K562 (cell line): ENCODE results near the gene VRK2. TPM values are rescaled to one million over a fixed set of nuclear protein-coding genes. Genes with fewer than 3 reads are reported as not detected.
"Not testable (repeated sequence)": the region's sequence is repeated elsewhere in the genome, so short reads cannot be mapped to it uniquely, and the experiment has no call there.

Experiments used
- ATAC-seq: fragments of 200-7000 bp; cut with Tn5 transposase; 3 replicates; pipeline ENCODE4 v1.9.1; 2020; ENCODE audit warnings: moderate library complexity
- BruUV-seq: library from RNA; stranded (reverse); fragments of 400-500 nt; replicated peaks from 2 replicates; lab custom pipeline; 2021; lab: Mats Ljungman, UMichigan
- CTCF ChIA-PET: fragments of 300-600 bp; formaldehyde crosslinking; extraction: SDS; loops from one replicate; lab custom pipeline; 2021; ENCODE audit warnings: low intra/inter-chr PET ratio; lab: Yijun Ruan, JAX
- POLR2A ChIA-PET: fragments of 300-600, 350-650 bp; sonication (Branson Sonifier 250); formaldehyde crosslinking; extraction: SDS; loops from one replicate; lab custom pipeline; 2021; ENCODE audit warnings: antibody characterized with exemption, inconsistent platforms; lab: Yijun Ruan, JAX
- DNase-seq, 4 experiments: peaks; one replicate each; pipeline versions ENCODE4 v3.0.0 to v3.0.0-alpha.2; 2011 to 2018; ENCODE audit warnings: low spot score in 3 of 4, mixed read lengths in 3 of 4; ENCODE audit errors: extremely low read depth in 1 of 4
- FAIRE-seq: peaks from 2 replicates; lab custom pipeline; 2011; peaks lifted over from hg19 to GRCh38; lab: Jason Lieb, UNC
- H2AFZ ChIP-seq: 2 replicates; pipeline ENCODE4 v1.6.0; 2011; ENCODE audit warnings: low read depth, low read length, control low read depth, inconsistent platforms
- H3K27ac ChIP-seq: fragments of 200-600 bp; 3 replicates; pipeline ENCODE4 v1.8.0; 2011; ENCODE audit warnings: low read depth, mild to moderate bottlenecking, control low read depth, inconsistent platforms, low read length, moderate library complexity, mixed read lengths; ENCODE audit errors: extremely low read depth
- H3K27me3 ChIP-seq, 2 experiments: fragments of 300-600 bp in 1 of 2; 2 replicates in 1 of 2; 3 replicates in 1 of 2; pipeline versions ENCODE4 v1.6.0 to v1.8.0; 2011; ENCODE audit warnings: inconsistent platforms in 2 of 2, low read length in 2 of 2, mild to moderate bottlenecking in 1 of 2, mixed read lengths in 1 of 2, moderate library complexity in 1 of 2; ENCODE audit not compliant: control insufficient read depth in 2 of 2, insufficient read depth in 2 of 2
- H3K36me3 ChIP-seq: fragments of 300-600 bp; 3 replicates; pipeline ENCODE4 v1.8.0; 2011; ENCODE audit warnings: mild to moderate bottlenecking, low read length, inconsistent platforms; ENCODE audit not compliant: control insufficient read depth, insufficient read depth
- H3K4me1 ChIP-seq, 2 experiments: fragments of 200-600 bp in 1 of 2; replicated peaks in 1 of 2; 2 replicates in 1 of 2; 3 replicates in 1 of 2; pipeline versions ENCODE4 v1.5.1 to v1.8.0; 2011; ENCODE audit warnings: inconsistent platforms in 2 of 2, low read length in 2 of 2, mild to moderate bottlenecking in 1 of 2, mixed read lengths in 1 of 2, moderate library complexity in 1 of 2; ENCODE audit not compliant: control insufficient read depth in 2 of 2, insufficient read depth in 2 of 2
- H3K4me2 ChIP-seq: 2 replicates; pipeline ENCODE4 v1.6.1; 2011; ENCODE audit warnings: low read length, control low read depth, inconsistent platforms, mixed read lengths; ENCODE audit not compliant: insufficient read depth
- H3K4me3 ChIP-seq: fragments of 200-600 bp; sonication (generic), shearing (Covaris generic); 2 replicates; pipeline ENCODE4 v1.5.1; 2016; ENCODE audit warnings: control low read depth, inconsistent platforms
- H3K79me2 ChIP-seq: fragments of 200-600 bp; 3 replicates; pipeline ENCODE4 v1.8.0; 2011; ENCODE audit warnings: low read length, inconsistent platforms; ENCODE audit not compliant: control insufficient read depth, insufficient read depth
- H3K9ac ChIP-seq, 2 experiments: 2 replicates each; pipeline versions ENCODE4 v1.6.0 to v1.6.1; 2011; ENCODE audit warnings: low read depth in 2 of 2, low read length in 2 of 2, control low read depth in 1 of 2, inconsistent platforms in 1 of 2, mild to moderate bottlenecking in 1 of 2, mixed read lengths in 1 of 2; ENCODE audit not compliant: insufficient read depth in 1 of 2
- H3K9me1 ChIP-seq: one replicate; pipeline ENCODE4 v1.6.0; 2011; ENCODE audit warnings: inconsistent platforms, mild to moderate bottlenecking, low read length, moderate library complexity; ENCODE audit not compliant: control insufficient read depth, insufficient read depth
- H3K9me3 ChIP-seq: replicated peaks from 2 replicates; pipeline ENCODE4 v1.5.1; 2011; ENCODE audit warnings: low read depth, low read length, inconsistent platforms; ENCODE audit not compliant: control insufficient read depth, insufficient read depth
- H4K20me1 ChIP-seq: replicated peaks from 2 replicates; pipeline ENCODE4 v1.6.1; 2011; ENCODE audit warnings: low read length, inconsistent platforms, mixed read lengths; ENCODE audit not compliant: control insufficient read depth, insufficient read depth
- BCOR ChIP-seq: fragments of 450-650 bp; IDR thresholded peaks from 2 replicates; pipeline ENCODE4 v1.6.1; 2016
- KDM1A ChIP-seq, 2 experiments: fragments of 450-650 bp; IDR thresholded peaks; 2 replicates each; pipeline ENCODE4 v1.6.1; 2016; ENCODE audit warnings: mild to moderate bottlenecking in 2 of 2
- RBM25 ChIP-seq: fragments of 200-400 bp; formaldehyde crosslinking; IDR thresholded peaks from 2 replicates; pipeline ENCODE4 v1.6.1; 2018; ENCODE audit warnings: low read length, low read depth, moderate library complexity; ENCODE audit not compliant: severe bottlenecking
- ZNF146 ChIP-seq: IDR thresholded peaks from one replicate; pipeline ENCODE4 v1.6.1; 2018; ENCODE audit warnings: missing compliant biosample characterization; ENCODE audit not compliant: unreplicated experiment
- WGBS: fragments of 100-300 bp; shearing (Covaris generic); methylation state at CpG from one replicate; pipeline ENCODE4 v1.1.6; 2016; ENCODE audit warnings: low coverage, mixed read lengths; ENCODE audit not compliant: insufficient coverage; ENCODE audit errors: missing lambda C conversion rate; 5-methylcytosine and 5-hydroxymethylcytosine counted together
- in situ Hi-C: fragments of 300-500 bp; cut with MboI; formaldehyde crosslinking; loops from 4 replicates; pipeline ENCODE4 v1.15.0; 2018; ENCODE audit warnings: inconsistent platforms, mixed read lengths
- intact Hi-C: fragments of 100-400 bp; cut with micrococcal nuclease; formaldehyde crosslinking; loops from 2 replicates; pipeline ENCODE4 v1.14.2; 2022
- polyA plus RNA-seq, 8 experiments: library from polyadenylated mRNA; depleted of rRNA in 4 of 8; stranded (reverse) in 5 of 8; unstranded in 3 of 8; fragments of >200 nt; fragmentation: Nextera tagmentation in 2 of 8; fragmentation: Illumina TruSeq in 1 of 8; extraction: Ambion mirVana in 2 of 8; extraction: Trizol in 1 of 8; gene quantifications; 2 replicates each; pipeline versions ENCODE4 v1.2.1 to v1.2.3, GENCODE V29; 2011 to 2014; ENCODE audit warnings: inconsistent platforms in 1 of 8, missing spikeins in 1 of 8
- total RNA-seq, 7 experiments: library from RNA; depleted of rRNA in 6 of 7; stranded (reverse); fragments of >200 nt in 6 of 7; fragmentation: Illumina TruSeq in 2 of 7; extraction: Trizol in 2 of 7; gene quantifications; 2 replicates each; pipeline versions ENCODE4 v1.2.1 to v1.2.3, GENCODE V29; 2011 to 2021; ENCODE audit warnings: low replicate concordance in 1 of 7

The VRK2 gene
- total and polyA plus RNA-seq, 9 of the 15 experiments (the other 6 are each of a cell fraction or from before 2014, with no cell fraction given), result 22.6 to 49.2 (median 36.2) TPM

- ATAC-seq, DNase-seq, H3K9me1 ChIP-seq, H3K36me3 ChIP-seq, H3K9me3 ChIP-seq, in situ Hi-C loops, H3K9ac ChIP-seq, H3K27ac ChIP-seq, H3K79me2 ChIP-seq, H4K20me1 ChIP-seq, H3K4me1 ChIP-seq, CTCF ChIA-PET, BruUV-seq, H2AFZ ChIP-seq, POLR2A ChIA-PET, H3K4me2 ChIP-seq, H3K4me3 ChIP-seq, FAIRE-seq, intact Hi-C loops, H3K27me3 ChIP-seq: not testable (repeated sequence)
- WGBS, result 50% methylated on average over 1 of the region's 4 CpGs
- peak; percentile 53; the same call in 1 of the 2 replicates for TF ChIP-seq BCOR
Measured at GRCh38 chr2:58177187-58177586, 130.6 kb downstream of the VRK2 start.

- H3K9ac ChIP-seq, CTCF ChIA-PET, BruUV-seq, H3K4me3 ChIP-seq, H3K9me1 ChIP-seq, H3K79me2 ChIP-seq, H2AFZ ChIP-seq, H3K27me3 ChIP-seq, H4K20me1 ChIP-seq, ATAC-seq, H3K9me3 ChIP-seq, H3K27ac ChIP-seq, in situ Hi-C loops, H3K4me2 ChIP-seq, DNase-seq, POLR2A ChIA-PET, FAIRE-seq, H3K36me3 ChIP-seq, intact Hi-C loops, H3K4me1 ChIP-seq: not testable (repeated sequence)
- WGBS, result 87% methylated on average over 3 of the region's 3 CpGs
- peak; percentile 92 for TF ChIP-seq ZNF146
- peak in 1 of 2 experiments; percentile 11; a peak in 1 of 4 replicates for TF ChIP-seq KDM1A (IDR thresholded peaks at IDR 0.05)
- TF ChIP-seq RBM25, result peak; percentile 45
- TF ChIP-seq BCOR, result peak; percentile 36; the same call in 1 of the 2 replicates
Measured at GRCh38 chr2:58180175-58180574, 133.6 kb downstream of the VRK2 start.
